HEK293 (cell line): Measurements from ENCODE around the gene ZCCHC7.

ENCODE experiments used
- CTCF ChIA-PET: fragments of 350-600 bp; formaldehyde crosslinking; extraction: SDS; loops from one replicate; lab custom pipeline; 2021; ENCODE audit warnings: antibody characterized with exemption; lab: Yijun Ruan, JAX
- POLR2A ChIA-PET: fragments of 300-600 bp; formaldehyde crosslinking; extraction: SDS; loops from one replicate; lab custom pipeline; 2020; ENCODE audit warnings: antibody characterized with exemption, inconsistent platforms; lab: Yijun Ruan, JAX
- H3K27ac ChIP-seq: fragments of 200-500 bp; sonication (Bioruptor generic); 2 replicates; pipeline ENCODE4 v1.5.1; 2014; ENCODE audit warnings: low read depth, low read length, control low read depth, inconsistent platforms; ENCODE audit errors: extremely low read depth
- H3K36me3 ChIP-seq, 2 experiments: fragments of 200-500 bp in 1 of 2; sonication (Bioruptor generic) in 1 of 2; 1 replicate in 1 of 2; 2 replicates in 1 of 2; pipeline ENCODE4 v1.5.1; 2014 to 2017; ENCODE audit warnings: inconsistent platforms in 2 of 2, low read length in 2 of 2; ENCODE audit not compliant: control insufficient read depth in 2 of 2, insufficient read depth in 1 of 2
- H3K4me1 ChIP-seq: fragments of 200-500 bp; sonication (Bioruptor generic); 2 replicates; pipeline ENCODE4 v1.5.1; 2014; ENCODE audit warnings: mild to moderate bottlenecking, low read length, inconsistent platforms; ENCODE audit not compliant: control insufficient read depth, insufficient read depth
- H3K4me3 ChIP-seq: 2 replicates; pipeline ENCODE4 v1.5.1; 2011; ENCODE audit warnings: low read depth, mild to moderate bottlenecking, control low read depth, low read length, moderate library complexity
- H3K9me3 ChIP-seq: fragments of 200-500 bp; sonication (Bioruptor generic); 2 replicates; pipeline ENCODE4 v1.5.1; 2014; ENCODE audit warnings: low read depth, low read length, inconsistent platforms; ENCODE audit not compliant: control insufficient read depth, insufficient read depth
- IKZF3 ChIP-seq: fragments of 450-650 bp; IDR thresholded peaks from 2 replicates; pipeline ENCODE4 v1.5.0; 2018; ENCODE audit warnings: missing biosample characterization, mild to moderate bottlenecking, missing genetic modification characterization, moderate library complexity
- KLF10 ChIP-seq: fragments of 450-650 bp; IDR thresholded peaks from 2 replicates; pipeline ENCODE4 v1.5.1; 2018; ENCODE audit warnings: missing biosample characterization, mild to moderate bottlenecking, missing genetic modification characterization
- MEIS1 ChIP-seq: sonication (generic); formaldehyde crosslinking; IDR thresholded peaks from 2 replicates; pipeline ENCODE4 v1.8.1; 2022; ENCODE audit warnings: missing genetic modification reagents, mild to moderate bottlenecking, borderline replicate concordance
- SCRT1 ChIP-seq: fragments of 450-650 bp; formaldehyde crosslinking; IDR thresholded peaks from 2 replicates; pipeline ENCODE4 v1.5.1; 2016; ENCODE audit warnings: missing biosample characterization, missing genetic modification characterization, borderline replicate concordance
- SCRT2 ChIP-seq: fragments of 450-650 bp; formaldehyde crosslinking; IDR thresholded peaks from 2 replicates; pipeline ENCODE4 v1.5.1; 2016; ENCODE audit warnings: missing biosample characterization, missing genetic modification characterization
- TCF7L2 ChIP-seq: IDR thresholded peaks from 2 replicates; pipeline ENCODE4 v1.6.1; 2011; ENCODE audit warnings: low read depth, mild to moderate bottlenecking, inconsistent platforms, low read length, moderate library complexity, borderline replicate concordance
- ZNF10 ChIP-seq: fragments of 450-650 bp; formaldehyde crosslinking; IDR thresholded peaks from 2 replicates; pipeline ENCODE4 v1.5.1; 2017; ENCODE audit warnings: missing biosample characterization, missing genetic modification characterization
- ZNF114 ChIP-seq: fragments of 450-650 bp; formaldehyde crosslinking; IDR thresholded peaks from 2 replicates; pipeline ENCODE4 v1.5.0; 2017; ENCODE audit warnings: missing biosample characterization, missing genetic modification characterization
- ZNF157 ChIP-seq: fragments of 450-650 bp; formaldehyde crosslinking; IDR thresholded peaks from 2 replicates; pipeline ENCODE4 v1.5.1; 2016; ENCODE audit warnings: missing biosample characterization, missing genetic modification characterization
- ZNF239 ChIP-seq: fragments of 450-650 bp; formaldehyde crosslinking; IDR thresholded peaks from 2 replicates; pipeline ENCODE4 v1.5.1; 2016; ENCODE audit warnings: missing biosample characterization, missing genetic modification characterization
- ZNF248 ChIP-seq: fragments of 450-650 bp; formaldehyde crosslinking; IDR thresholded peaks from 2 replicates; pipeline ENCODE4 v1.5.1; 2017; ENCODE audit warnings: missing biosample characterization, missing genetic modification characterization
- ZNF280C ChIP-seq: fragments of 450-650 bp; formaldehyde crosslinking; IDR thresholded peaks from 2 replicates; pipeline ENCODE4 v1.5.1; 2016; ENCODE audit warnings: missing biosample characterization, missing genetic modification characterization
- ZNF280D ChIP-seq: fragments of 450-650 bp; formaldehyde crosslinking; IDR thresholded peaks from 2 replicates; pipeline ENCODE4 v1.5.1; 2016; ENCODE audit warnings: missing biosample characterization, missing genetic modification characterization
- ZNF302 ChIP-seq: fragments of 450-650 bp; formaldehyde crosslinking; IDR thresholded peaks from 2 replicates; pipeline ENCODE4 v1.5.1; 2016; ENCODE audit warnings: missing biosample characterization, missing genetic modification characterization, low read depth
- ZNF341 ChIP-seq: fragments of 450-650 bp; formaldehyde crosslinking; IDR thresholded peaks from 2 replicates; pipeline ENCODE4; 2016; ENCODE audit warnings: low read depth, missing biosample characterization, missing genetic modification characterization
- ZNF48 ChIP-seq: fragments of 450-650 bp; formaldehyde crosslinking; IDR thresholded peaks from 2 replicates; pipeline ENCODE4 v1.5.1; 2016; ENCODE audit warnings: missing biosample characterization, missing genetic modification characterization
- ZNF501 ChIP-seq: fragments of 450-650 bp; formaldehyde crosslinking; IDR thresholded peaks from 2 replicates; pipeline ENCODE4 v1.5.1; 2016; ENCODE audit warnings: missing biosample characterization, missing genetic modification characterization
- ZNF513 ChIP-seq: fragments of 450-650 bp; IDR thresholded peaks from 2 replicates; pipeline ENCODE4 v1.5.1; 2018; ENCODE audit warnings: missing biosample characterization, missing genetic modification characterization
- ZNF514 ChIP-seq: fragments of 450-650 bp; formaldehyde crosslinking; IDR thresholded peaks from 2 replicates; pipeline ENCODE4 v1.5.1; 2016; ENCODE audit warnings: missing biosample characterization, missing genetic modification characterization
- ZNF600 ChIP-seq: fragments of 450-650 bp; formaldehyde crosslinking; IDR thresholded peaks from 2 replicates; pipeline ENCODE4 v1.5.1; 2016; ENCODE audit warnings: missing biosample characterization, missing genetic modification characterization
- ZNF692 ChIP-seq: fragments of 450-650 bp; formaldehyde crosslinking; IDR thresholded peaks from 2 replicates; pipeline ENCODE4 v1.5.1; 2016; ENCODE audit warnings: missing biosample characterization, missing genetic modification characterization
- ZNF792 ChIP-seq: fragments of 450-650 bp; formaldehyde crosslinking; IDR thresholded peaks from 2 replicates; pipeline ENCODE4 v1.5.1; 2016; ENCODE audit warnings: missing biosample characterization, missing genetic modification characterization
- ZSCAN30 ChIP-seq: fragments of 450-650 bp; IDR thresholded peaks from 2 replicates; pipeline ENCODE4 v1.5.1; 2018; ENCODE audit warnings: missing biosample characterization, mild to moderate bottlenecking, missing genetic modification characterization, moderate library complexity
- ZSCAN4 ChIP-seq: fragments of 450-650 bp; formaldehyde crosslinking; IDR thresholded peaks from 2 replicates; pipeline ENCODE4 v1.5.1; 2017; ENCODE audit warnings: missing biosample characterization, missing genetic modification characterization

Gene ZCCHC7

GRCh38 chr9:37364136-37364535, 243.8 kb downstream of the ZCCHC7 start:
- POLR2A ChIA-PET, result no interaction called here
- TF ChIP-seq ZNF514 (tag by site-specific recombination), result no peak
- no peak for TF ChIP-seq MEIS1 (CRISPR knock-in tag)
- TF ChIP-seq ZNF48 (tag by site-specific recombination), result no peak
- no peak for TF ChIP-seq ZNF114 (tag by site-specific recombination)
- TF ChIP-seq ZNF513 (tag by site-specific recombination), result no peak
- no peak for TF ChIP-seq SCRT2 (tag by site-specific recombination)
- TF ChIP-seq ZSCAN4 (tag by site-specific recombination), result no peak
- no peak for TF ChIP-seq IKZF3 (tag by site-specific recombination)
- no peak for TF ChIP-seq ZNF692 (tag by site-specific recombination)
- TF ChIP-seq ZNF302, result no peak
- TF ChIP-seq ZNF10 (tag by site-specific recombination), result no peak
- no peak for TF ChIP-seq KLF10 (tag by site-specific recombination)
- no peak for TF ChIP-seq ZNF501 (tag by site-specific recombination)
- no peak for TF ChIP-seq ZNF341 (tag by site-specific recombination)
- no peak for TF ChIP-seq ZNF280D (tag by site-specific recombination)
- no peak for TF ChIP-seq SCRT1 (tag by site-specific recombination)
- no peak for TF ChIP-seq ZNF792 (tag by site-specific recombination)
- no peak for TF ChIP-seq ZNF157 (tag by site-specific recombination)
- H3K4me1 ChIP-seq, result no peaks in the 10 kb centered on the region
- H3K9me3 ChIP-seq, result no peaks in the 10 kb centered on the region
- no peak overlapping the region for H3K4me3 ChIP-seq
- no peak overlapping the region for H3K27ac ChIP-seq
- CTCF ChIA-PET, result interaction anchor here (0.6 to 1.6 kb wide), 9 partner anchors 9 to 368 kb away, joined by 3 to 6 read pairs (median 3); no protein-coding TSS in a partner anchor
- H3K36me3 ChIP-seq, result no peaks in the 10 kb centered on the region

GRCh38 chr9:37364751-37365360, 244.5 kb downstream of the ZCCHC7 start:
- TF ChIP-seq ZNF239 (tag by site-specific recombination) (no peak), ZNF600 (tag by site-specific recombination) (no peak), ZNF280C (no peak), TCF7L2 (no peak), ZSCAN30 (tag by site-specific recombination) (no peak), ZNF248 (no peak)
- Histone ChIP-seq H3K4me3 (no peak overlapping the region), H3K27ac (no peak overlapping the region), H3K36me3 (no peaks in the 10 kb centered on the region), H3K9me3 (no peaks in the 10 kb centered on the region), H3K4me1 (no peaks in the 10 kb centered on the region)
- ChIA-PET POLR2A (no interaction called here), CTCF (interaction anchor here (0.6 to 1.6 kb wide), 8 partner anchors 9 to 376 kb away, joined by 3 to 6 read pairs (median 3); no protein-coding TSS in a partner anchor)
